ENCODE data around the gene TMEM18.

The TMEM18 gene

DNA sequence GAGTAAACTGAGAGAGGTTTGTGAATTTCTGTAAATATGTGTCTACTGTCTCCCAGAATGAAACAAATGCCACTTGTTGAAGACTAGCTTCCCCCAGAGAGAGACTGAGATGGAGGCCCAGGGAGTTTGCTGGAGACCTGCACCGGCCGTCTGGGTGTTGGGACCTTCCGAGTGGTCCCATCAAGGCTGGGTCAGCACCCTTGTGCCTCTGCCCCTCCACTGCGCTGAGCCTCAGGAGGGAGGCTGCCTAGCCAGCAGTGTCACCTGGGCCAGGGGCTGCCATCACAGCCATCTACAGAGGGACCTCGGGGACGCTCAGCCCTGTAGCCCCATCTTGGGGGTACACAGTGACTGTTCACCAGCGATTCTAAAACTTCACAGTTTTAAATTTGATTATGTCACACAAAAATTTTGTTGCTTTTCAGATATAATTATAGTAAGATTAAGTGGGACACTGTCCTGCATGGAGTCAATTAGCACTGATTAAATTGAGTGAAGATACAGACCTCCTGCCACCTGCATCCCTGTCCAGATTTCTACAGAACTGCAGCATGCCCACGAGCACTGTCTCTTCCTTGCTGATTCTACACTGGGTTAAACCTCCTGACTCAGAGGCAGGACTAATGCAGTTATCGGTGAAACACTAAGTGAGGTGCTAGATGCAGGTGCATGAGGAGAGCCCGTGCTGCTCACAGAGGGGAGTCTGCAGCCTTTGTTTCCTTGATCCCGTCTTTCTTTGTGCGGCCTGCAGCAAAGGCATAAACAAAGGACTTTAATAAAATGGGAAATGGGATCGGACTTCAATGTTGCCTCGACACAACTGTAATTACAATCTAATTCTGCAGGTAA lies 50.5 kb downstream of the TMEM18 start:
- Histone ChIP-seq H3K4me3 (ENCODE audit: low read depth, low read length) (no peak overlapping the region), H3K27me3 (ENCODE audit: control insufficient read depth, insufficient read depth, low read length) (no peaks in the 10 kb centered on the region), H3K9me3 (ENCODE audit: control insufficient read depth, insufficient read depth, low read length) (no peaks in the 10 kb centered on the region), H3K9ac (ENCODE audit: low read depth, low read length) (no peak overlapping the region), H3K4me1 (ENCODE audit: control insufficient read depth, insufficient read depth, low read length) (no peaks in the 10 kb centered on the region), H3K36me3 (ENCODE audit: control insufficient read depth, insufficient read depth, low read length) (no peaks in the 10 kb centered on the region)

DNA sequence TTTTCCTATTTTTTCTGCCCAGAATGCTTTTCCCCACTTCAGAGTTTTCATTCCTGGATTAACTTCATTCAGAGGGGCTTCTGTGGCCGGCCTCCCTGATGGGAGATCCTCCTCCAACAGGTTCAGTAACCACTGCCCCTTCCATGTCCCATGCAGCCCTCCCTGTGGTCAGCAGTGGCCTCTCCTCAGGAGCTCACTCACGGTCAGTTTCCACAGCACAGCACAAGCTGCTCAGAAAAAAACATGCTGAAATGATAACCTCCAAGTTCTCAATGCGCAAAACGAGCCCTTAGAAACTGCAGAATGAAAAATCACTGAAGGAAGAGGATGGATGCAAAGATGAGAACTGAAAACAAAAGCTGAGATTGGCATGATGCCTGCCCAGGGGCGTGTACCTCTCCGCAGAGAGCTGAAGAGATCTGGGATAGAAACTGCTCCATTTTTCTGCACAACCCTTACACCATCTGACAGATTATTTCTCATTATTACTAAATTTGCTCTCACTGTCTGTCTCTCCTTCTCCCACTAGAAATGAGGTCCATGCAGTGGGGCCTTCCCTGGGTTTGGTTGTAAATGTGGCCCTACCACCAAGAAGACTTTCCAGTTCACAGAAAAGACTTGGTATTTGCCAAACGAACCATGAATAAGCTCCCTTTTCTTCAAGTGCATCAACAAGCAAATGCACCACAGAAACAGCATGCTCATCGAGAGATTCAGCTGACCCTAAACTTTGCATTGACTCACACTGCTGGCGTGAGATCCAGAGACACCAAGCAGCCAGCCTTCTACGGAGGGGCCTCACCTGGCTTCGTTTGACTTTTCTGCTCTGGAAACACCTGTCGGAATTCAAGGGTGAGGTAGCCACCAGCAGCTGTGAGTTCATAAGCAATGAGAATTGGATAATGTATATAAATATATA lies 51.5 kb downstream of the TMEM18 start:
- Histone ChIP-seq H3K4me1 (ENCODE audit: control insufficient read depth, insufficient read depth, low read length) (no peaks in the 10 kb centered on the region), H3K27me3 (ENCODE audit: control insufficient read depth, insufficient read depth, low read length) (no peaks in the 10 kb centered on the region), H3K4me3 (ENCODE audit: low read depth, low read length) (no peak overlapping the region), H3K36me3 (ENCODE audit: control insufficient read depth, insufficient read depth, low read length) (no peaks in the 10 kb centered on the region), H3K9me3 (ENCODE audit: control insufficient read depth, insufficient read depth, low read length) (no peaks in the 10 kb centered on the region), H3K9ac (ENCODE audit: low read depth, low read length) (no peak overlapping the region)

DNA sequence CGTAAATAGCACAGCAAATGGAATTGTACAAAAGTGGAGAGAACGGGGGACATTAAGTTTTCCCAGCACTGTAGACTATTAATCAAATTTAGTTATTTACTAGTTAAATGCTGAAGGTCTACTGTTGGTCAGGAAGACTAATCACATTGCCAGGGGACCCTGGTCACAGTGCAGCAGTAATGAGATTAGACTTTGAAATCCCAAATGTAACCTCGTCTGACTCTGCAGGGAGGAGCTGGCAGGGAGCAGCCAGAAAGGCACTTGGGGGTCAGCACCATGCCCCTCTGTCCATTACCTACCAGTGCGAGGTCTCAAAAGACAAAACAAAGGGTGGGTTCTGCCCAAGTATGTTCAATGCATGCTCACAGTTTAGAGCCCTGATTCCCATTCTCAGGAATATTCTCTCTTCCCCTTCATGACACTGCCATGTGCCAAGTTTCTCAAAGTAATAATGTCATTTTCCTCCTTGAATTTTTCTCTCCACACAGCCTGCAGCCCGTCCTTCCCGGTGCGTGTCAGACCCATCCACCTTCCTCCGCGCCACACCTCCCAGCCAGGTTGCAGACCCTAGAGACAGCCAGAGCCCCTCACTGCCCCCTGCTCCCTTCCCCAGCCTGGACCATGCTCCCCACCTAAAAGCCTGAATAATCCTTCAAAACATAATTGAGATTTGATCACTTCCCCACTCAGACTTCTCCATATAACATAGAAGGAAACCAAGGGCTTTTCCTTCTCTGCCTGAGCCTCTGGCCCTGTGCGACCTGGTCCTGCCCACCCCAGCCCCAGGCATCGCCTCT lies 52.5 kb downstream of the TMEM18 start:
- H3K4me3 ChIP-seq (ENCODE audit: low read depth, low read length) = no peak overlapping the region
- H3K36me3 ChIP-seq (ENCODE audit: control insufficient read depth, insufficient read depth, low read length) = no peaks in the 10 kb centered on the region
- H3K9ac ChIP-seq (ENCODE audit: low read depth, low read length) = no peak overlapping the region
- no peaks in the 10 kb centered on the region for H3K27me3 ChIP-seq (ENCODE audit: control insufficient read depth, insufficient read depth, low read length)
- no peaks in the 10 kb centered on the region for H3K4me1 ChIP-seq (ENCODE audit: control insufficient read depth, insufficient read depth, low read length)
- no peaks in the 10 kb centered on the region for H3K9me3 ChIP-seq (ENCODE audit: control insufficient read depth, insufficient read depth, low read length)

DNA sequence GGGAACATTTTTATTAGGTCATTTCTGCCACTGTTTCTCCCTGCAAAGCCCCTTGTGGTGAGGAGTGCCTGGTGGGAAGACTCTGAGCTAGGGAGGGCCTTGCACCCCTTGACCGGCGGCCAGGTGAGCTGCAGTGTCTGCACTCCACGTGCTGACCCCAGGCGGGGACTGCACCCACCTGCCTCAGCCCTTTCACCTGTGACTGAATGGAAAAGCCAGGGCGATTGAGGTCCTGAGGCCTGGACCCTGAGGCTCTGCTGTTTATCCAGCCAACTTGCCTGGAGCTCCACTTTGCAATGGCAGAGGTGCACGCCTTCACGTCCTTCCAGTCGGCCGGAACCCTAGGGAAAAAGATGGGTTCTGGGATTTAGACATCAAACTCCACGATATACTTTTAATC lies 53.1 kb downstream of the TMEM18 start:
- no peak overlapping the region for H3K4me3 ChIP-seq (ENCODE audit: low read depth, low read length)
- no peaks in the 10 kb centered on the region for H3K4me1 ChIP-seq (ENCODE audit: control insufficient read depth, insufficient read depth, low read length)
- H3K36me3 ChIP-seq (ENCODE audit: control insufficient read depth, insufficient read depth, low read length) = no peaks in the 10 kb centered on the region
- no peak overlapping the region for H3K9ac ChIP-seq (ENCODE audit: low read depth, low read length)
- no peaks in the 10 kb centered on the region for H3K9me3 ChIP-seq (ENCODE audit: control insufficient read depth, insufficient read depth, low read length)
- H3K27me3 ChIP-seq (ENCODE audit: control insufficient read depth, insufficient read depth, low read length) = no peaks in the 10 kb centered on the region

DNA sequence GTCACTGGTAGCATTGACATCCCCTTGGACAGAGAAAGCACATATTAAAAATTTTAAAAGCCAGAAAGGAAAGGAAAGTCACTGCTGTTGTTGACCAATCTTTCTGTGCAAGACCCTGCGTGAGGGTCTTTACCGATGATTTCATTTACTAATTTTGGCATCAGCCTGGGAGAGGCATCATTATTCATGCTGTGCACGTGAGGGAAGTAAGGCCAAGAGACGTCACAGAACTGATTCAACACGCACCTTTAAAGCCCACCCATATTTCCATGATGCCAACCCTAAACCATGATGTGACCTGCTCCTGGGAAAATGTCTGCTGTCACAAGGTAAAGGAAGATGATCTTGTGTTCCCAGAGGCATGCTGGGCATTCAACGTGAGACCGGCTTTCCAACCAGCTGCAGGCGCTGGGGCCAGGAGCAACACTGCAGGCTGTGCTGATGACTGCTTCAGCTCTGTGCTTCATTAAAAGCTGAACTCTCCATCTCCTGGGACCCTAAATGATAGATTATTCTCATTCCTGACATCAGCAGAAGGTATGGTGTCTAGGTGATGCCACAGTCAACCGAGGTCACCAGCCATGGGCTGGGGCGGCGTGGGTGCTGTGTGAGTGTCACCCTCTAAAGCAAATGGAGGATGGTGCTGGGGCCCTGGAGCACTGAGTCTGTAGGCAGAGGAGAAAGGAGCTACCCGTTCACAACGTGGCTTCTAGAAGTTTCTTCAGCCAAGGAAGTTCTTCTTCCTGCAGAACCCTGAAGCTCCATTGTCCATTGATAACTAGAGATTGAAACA lies 53.9 kb downstream of the TMEM18 start:
- Histone ChIP-seq H3K9ac (ENCODE audit: low read depth, low read length) (no peak overlapping the region), H3K36me3 (ENCODE audit: control insufficient read depth, insufficient read depth, low read length) (no peaks in the 10 kb centered on the region), H3K9me3 (ENCODE audit: control insufficient read depth, insufficient read depth, low read length) (no peaks in the 10 kb centered on the region), H3K27me3 (ENCODE audit: control insufficient read depth, insufficient read depth, low read length) (no peaks in the 10 kb centered on the region), H3K4me3 (ENCODE audit: low read depth, low read length) (no peak overlapping the region), H3K4me1 (ENCODE audit: control insufficient read depth, insufficient read depth, low read length) (no peaks in the 10 kb centered on the region)

DNA sequence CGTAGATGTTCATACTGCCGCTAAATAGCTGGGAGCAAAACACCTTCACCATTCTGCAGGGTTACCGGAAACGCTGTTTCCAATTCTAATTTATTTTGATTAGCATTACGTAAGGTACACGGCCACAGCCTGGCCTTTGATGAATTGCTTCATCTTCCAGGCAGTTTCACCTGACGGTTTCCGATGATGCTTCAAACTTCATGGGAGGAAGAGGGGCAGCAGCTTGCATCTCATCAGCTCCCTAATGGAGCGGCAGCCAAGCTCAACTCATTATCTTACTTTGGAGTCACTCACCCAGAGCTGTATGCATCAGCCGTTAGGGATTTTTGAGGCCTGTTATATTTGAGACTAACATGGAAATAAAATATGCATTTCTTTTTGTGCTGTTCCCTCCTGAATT lies 54.8 kb downstream of the TMEM18 start:
- Histone ChIP-seq H3K27me3 (ENCODE audit: control insufficient read depth, insufficient read depth, low read length) (no peaks in the 10 kb centered on the region), H3K4me3 (ENCODE audit: low read depth, low read length) (no peak overlapping the region), H3K36me3 (ENCODE audit: control insufficient read depth, insufficient read depth, low read length) (no peaks in the 10 kb centered on the region), H3K9ac (ENCODE audit: low read depth, low read length) (no peak overlapping the region), H3K9me3 (ENCODE audit: control insufficient read depth, insufficient read depth, low read length) (no peaks in the 10 kb centered on the region), H3K4me1 (ENCODE audit: control insufficient read depth, insufficient read depth, low read length) (no peaks in the 10 kb centered on the region)

DNA sequence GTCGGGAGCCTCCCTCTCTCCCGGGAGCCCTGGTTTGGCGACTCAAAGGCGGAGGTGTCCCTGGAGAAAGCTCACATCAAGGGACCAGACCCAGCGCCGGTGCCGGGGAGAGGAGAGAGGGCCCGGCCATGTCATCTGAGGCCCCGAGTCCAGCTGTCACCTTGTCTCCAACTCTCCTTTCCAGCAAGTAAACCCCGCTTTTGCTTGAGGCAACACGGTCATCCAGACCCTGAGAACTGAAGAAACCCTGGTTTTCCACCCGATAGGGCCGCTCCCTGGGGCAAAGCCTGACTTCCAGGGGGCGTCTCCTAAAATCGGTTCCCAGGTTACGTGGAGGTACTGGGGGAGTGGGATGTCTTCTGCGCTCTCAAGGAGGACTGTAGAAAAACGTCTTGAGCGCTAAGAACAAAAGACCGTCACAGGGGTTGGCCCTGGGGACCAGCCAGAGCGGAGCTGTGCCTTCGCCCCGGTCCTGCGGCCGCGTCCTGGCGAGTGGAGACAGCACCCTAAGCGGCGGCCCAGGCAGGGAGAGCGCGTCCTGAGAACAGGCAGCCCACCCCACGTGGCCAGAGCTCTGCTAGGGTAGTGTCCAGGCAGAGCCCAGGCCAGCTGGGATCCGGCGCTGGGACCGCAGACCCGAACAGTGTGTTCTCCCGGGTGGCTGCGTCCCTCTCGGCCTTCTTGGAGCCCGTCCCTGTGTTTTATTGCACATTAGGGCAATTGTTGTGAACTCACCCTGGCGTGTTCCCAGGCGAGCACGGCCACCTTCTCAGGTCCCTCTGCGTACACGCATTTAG lies 55.7 kb downstream of the TMEM18 start:
- no peak overlapping the region for H3K9ac ChIP-seq (ENCODE audit: low read depth, low read length)
- H3K27me3 ChIP-seq (ENCODE audit: control insufficient read depth, insufficient read depth, low read length) = no peaks in the 10 kb centered on the region
- H3K36me3 ChIP-seq (ENCODE audit: control insufficient read depth, insufficient read depth, low read length) = no peaks in the 10 kb centered on the region
- no peaks in the 10 kb centered on the region for H3K4me1 ChIP-seq (ENCODE audit: control insufficient read depth, insufficient read depth, low read length)
- no peak overlapping the region for H3K4me3 ChIP-seq (ENCODE audit: low read depth, low read length)
- H3K9me3 ChIP-seq (ENCODE audit: control insufficient read depth, insufficient read depth, low read length) = no peaks in the 10 kb centered on the region

DNA sequence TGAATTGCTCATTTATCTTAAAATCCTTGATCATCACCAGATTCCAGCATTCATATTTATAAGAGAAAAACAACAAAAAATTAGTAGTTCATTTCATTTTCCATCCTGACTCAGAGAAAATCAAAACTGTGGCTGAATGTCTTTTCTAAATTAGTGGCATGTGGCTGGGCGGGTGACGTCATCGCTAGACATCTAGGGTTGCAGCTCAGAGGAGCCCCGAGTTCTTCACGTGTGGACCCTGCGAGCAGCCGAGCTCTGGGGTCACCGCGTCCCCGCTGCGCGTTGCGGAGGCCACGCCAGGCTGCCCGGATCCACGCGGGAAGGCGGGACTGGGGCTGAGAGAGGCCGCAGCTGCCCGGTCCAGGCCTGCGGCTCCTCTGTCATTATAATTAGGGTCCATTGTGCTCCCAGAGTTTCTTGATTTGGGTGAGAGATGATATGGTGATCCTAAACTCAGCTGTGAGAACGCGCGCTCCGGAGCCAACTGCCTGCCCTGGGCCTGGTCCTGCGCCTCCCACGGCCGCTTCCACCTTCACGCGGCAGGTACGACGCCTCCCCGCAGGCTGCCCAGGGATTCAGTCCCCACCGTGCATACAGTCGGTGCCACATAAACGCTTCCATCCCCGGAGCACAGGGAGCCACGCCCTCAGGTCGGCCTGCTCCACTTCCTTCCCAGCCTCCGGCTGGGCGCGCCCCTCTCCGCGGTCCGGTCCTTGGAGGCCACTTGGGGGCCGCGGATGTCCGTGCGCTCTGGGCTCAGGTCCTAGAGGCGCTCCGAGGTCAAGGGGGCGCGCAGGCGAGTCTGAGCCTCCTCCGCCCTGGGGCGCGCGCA lies 56.5 kb downstream of the TMEM18 start:
- H3K4me1 ChIP-seq (ENCODE audit: control insufficient read depth, insufficient read depth, low read length) = no peaks in the 10 kb centered on the region

DNA sequence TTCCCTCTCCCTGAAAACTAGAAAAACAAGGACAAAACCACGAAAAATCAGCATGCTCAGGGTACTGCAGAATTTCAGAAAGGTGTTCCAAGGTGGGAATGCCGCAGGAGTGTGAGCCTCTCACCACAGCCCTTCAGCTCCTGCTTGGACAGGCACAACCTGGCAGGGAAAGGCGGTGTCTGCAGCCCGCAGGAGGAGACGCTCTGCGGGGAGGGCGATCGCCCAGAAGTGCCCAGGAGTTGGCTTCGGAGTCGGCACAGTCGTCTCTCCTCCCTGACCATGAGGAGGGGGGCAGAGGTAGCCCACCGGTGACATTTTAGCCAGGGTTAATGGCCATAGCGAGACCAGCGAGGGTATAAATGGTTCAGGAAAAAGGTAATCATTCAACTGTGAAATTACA lies 57.2 kb downstream of the TMEM18 start:
- no peaks in the 10 kb centered on the region for H3K4me1 ChIP-seq (ENCODE audit: control insufficient read depth, insufficient read depth, low read length)
- no peaks in the 10 kb centered on the region for H3K36me3 ChIP-seq (ENCODE audit: control insufficient read depth, insufficient read depth, low read length)
- H3K9me3 ChIP-seq (ENCODE audit: control insufficient read depth, insufficient read depth, low read length) = no peaks in the 10 kb centered on the region
- no peaks in the 10 kb centered on the region for H3K27me3 ChIP-seq (ENCODE audit: control insufficient read depth, insufficient read depth, low read length)
- no peak overlapping the region for H3K9ac ChIP-seq (ENCODE audit: low read depth, low read length)
- no peak overlapping the region for H3K4me3 ChIP-seq (ENCODE audit: low read depth, low read length)

More for the DNA sequence above, 56.5 kb downstream of the TMEM18 start:
- no peak overlapping the region for H3K9ac ChIP-seq (ENCODE audit: low read depth, low read length)
- H3K36me3 ChIP-seq (ENCODE audit: control insufficient read depth, insufficient read depth, low read length) = no peaks in the 10 kb centered on the region
- no peaks in the 10 kb centered on the region for H3K9me3 ChIP-seq (ENCODE audit: control insufficient read depth, insufficient read depth, low read length)
- no peak overlapping the region for H3K4me3 ChIP-seq (ENCODE audit: low read depth, low read length)
- H3K27me3 ChIP-seq (ENCODE audit: control insufficient read depth, insufficient read depth, low read length) = no peaks in the 10 kb centered on the region

DNA sequence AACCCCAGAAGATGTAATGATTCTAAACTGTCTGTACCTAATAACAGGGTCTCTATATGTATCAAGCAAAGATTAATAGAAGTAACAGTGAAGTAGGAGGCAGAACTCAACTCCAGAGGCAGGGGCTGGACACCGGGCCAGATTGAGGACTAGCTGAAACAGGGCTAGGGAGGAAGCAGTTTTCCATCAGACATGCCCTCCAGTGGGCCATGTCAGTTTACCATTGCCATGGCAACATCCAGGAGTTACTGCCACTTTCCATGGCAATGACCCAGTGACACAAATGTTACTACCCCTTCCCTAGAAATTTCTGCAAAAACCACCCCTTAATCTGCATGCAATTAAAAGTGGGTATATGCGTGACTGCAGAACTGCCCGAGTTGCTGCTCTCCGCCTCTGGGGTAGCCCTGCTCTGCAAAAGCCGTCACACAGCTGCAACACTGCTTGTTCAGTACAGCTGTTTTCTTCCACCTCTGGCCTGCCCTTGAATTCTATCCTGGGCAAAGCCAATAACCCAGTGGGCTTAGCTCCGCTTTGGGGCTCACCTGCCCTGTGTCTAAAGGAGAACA lies 58.7 kb downstream of the TMEM18 start:
- no peak overlapping the region for H3K4me3 ChIP-seq (ENCODE audit: low read depth, low read length)
- H3K9ac ChIP-seq (ENCODE audit: low read depth, low read length) = no peak overlapping the region
- no peaks in the 10 kb centered on the region for H3K4me1 ChIP-seq (ENCODE audit: control insufficient read depth, insufficient read depth, low read length)
- no peaks in the 10 kb centered on the region for H3K9me3 ChIP-seq (ENCODE audit: control insufficient read depth, insufficient read depth, low read length)
- H3K27me3 ChIP-seq (ENCODE audit: control insufficient read depth, insufficient read depth, low read length) = no peaks in the 10 kb centered on the region
- no peaks in the 10 kb centered on the region for H3K36me3 ChIP-seq (ENCODE audit: control insufficient read depth, insufficient read depth, low read length)

All from iPS-15b (cell line).